ENCODE measurements around the gene CDADC1.
A peak's percentile ranks its signal among the peaks of the same experiment; 100 is the strongest.

CDADC1 gene

GRCh38 chr13:49220036-49220855 lies 27.5 kb upstream of the CDADC1 start, which contains the start of gene MLNR:
MLNR (plus strand) TSS chr13:49220338; CDS start chr13:49220338, 0 bp downstream.
- Mint-ChIP-seq H3K36me3 (peaks cover 6% of the 10 kb centered on the region), H3K27ac (peak within 1 kb of the TSS; percentile 19), H3K4me1 (peaks cover 28% of the 10 kb centered on the region), H3K9me3 (peaks cover 7% of the 10 kb centered on the region), H3K27me3 (peaks cover 81% of the 10 kb centered on the region), H3K4me3 (peak within 1 kb of the TSS; percentile 63)
- peak; percentile 64 for DNase-seq
- CTCF ChIA-PET: interaction anchor here (1.0 kb wide), 1 partner anchor 28 kb away, joined by 3 read pairs; the partner anchor contains the start of gene CDADC1

- Mint-ChIP-seq H3K27me3 (peaks cover 81% of the 10 kb centered on the region), H3K4me1 (peaks cover 23% of the 10 kb centered on the region), H3K9me3 (peaks cover 5% of the 10 kb centered on the region), H3K4me3 (peak overlapping the region; percentile 61), H3K36me3 (peaks cover 6% of the 10 kb centered on the region), H3K27ac (no peak overlapping the region)
- no peak for DNase-seq
- CTCF ChIA-PET: no interaction called here
Measured at GRCh38 chr13:49220856-49221589, 26.7 kb upstream of the CDADC1 start.

GRCh38 chr13:49221590-49221965 lies 26.1 kb upstream of the CDADC1 start:
- no peak overlapping the region for H3K27ac Mint-ChIP-seq
- DNase-seq: no peak
- H3K36me3 Mint-ChIP-seq: peaks cover 2% of the 10 kb centered on the region
- peaks cover 18% of the 10 kb centered on the region for H3K4me1 Mint-ChIP-seq
- H3K4me3 Mint-ChIP-seq: peak overlapping the region; percentile 12
- peaks cover 85% of the 10 kb centered on the region for H3K27me3 Mint-ChIP-seq
- H3K9me3 Mint-ChIP-seq: no peaks in the 10 kb centered on the region
- CTCF ChIA-PET: no interaction called here

- no peak overlapping the region for H3K4me3 Mint-ChIP-seq
- no peaks in the 10 kb centered on the region for H3K9me3 Mint-ChIP-seq
- CTCF ChIA-PET: interaction anchor here (1.2 kb wide), 1 partner anchor 11 kb away, joined by 3 read pairs; no protein-coding TSS in a partner anchor
- no peak for DNase-seq
- H3K4me1 Mint-ChIP-seq: peaks cover 9% of the 10 kb centered on the region
- peaks cover 54% of the 10 kb centered on the region for H3K27me3 Mint-ChIP-seq
- no peak overlapping the region for H3K27ac Mint-ChIP-seq
- H3K36me3 Mint-ChIP-seq: peaks cover 2% of the 10 kb centered on the region
Measured at GRCh38 chr13:49225223-49226042, 22.3 kb upstream of the CDADC1 start.

GRCh38 chr13:49226613-49227012 lies 21.1 kb upstream of the CDADC1 start:
- Mint-ChIP-seq H3K9me3 (no peaks in the 10 kb centered on the region), H3K27ac (no peak overlapping the region), H3K27me3 (peaks cover 42% of the 10 kb centered on the region), H3K4me1 (peaks cover 3% of the 10 kb centered on the region), H3K4me3 (no peak overlapping the region), H3K36me3 (no peaks in the 10 kb centered on the region)
- no peak for DNase-seq
- CTCF ChIA-PET: interaction anchor here (0.6 kb wide), 1 partner anchor 270 kb away, joined by 3 read pairs; no protein-coding TSS in a partner anchor

GRCh38 chr13:49234741-49235140 lies 13.0 kb upstream of the CDADC1 start:
- no peak overlapping the region for H3K27ac Mint-ChIP-seq
- H3K27me3 Mint-ChIP-seq: peaks cover 21% of the 10 kb centered on the region
- H3K4me1 Mint-ChIP-seq: no peaks in the 10 kb centered on the region
- CTCF ChIA-PET: no interaction called here
- no peaks in the 10 kb centered on the region for H3K9me3 Mint-ChIP-seq
- H3K4me3 Mint-ChIP-seq: no peak overlapping the region
- no peak for DNase-seq
- H3K36me3 Mint-ChIP-seq: no peaks in the 10 kb centered on the region

GRCh38 chr13:49235856-49236431 lies 11.8 kb upstream of the CDADC1 start:
- Mint-ChIP-seq H3K27me3 (peaks cover 21% of the 10 kb centered on the region), H3K27ac (no peak overlapping the region), H3K4me3 (no peak overlapping the region), H3K9me3 (no peaks in the 10 kb centered on the region), H3K4me1 (no peaks in the 10 kb centered on the region), H3K36me3 (no peaks in the 10 kb centered on the region)
- CTCF ChIA-PET: interaction anchor here (1.5 to 9.9 kb wide), 2 partner anchors 10 to 46 kb away, joined by 3 to 97 read pairs; no protein-coding TSS in a partner anchor
- no peak for DNase-seq

- Mint-ChIP-seq H3K9me3 (no peaks in the 10 kb centered on the region), H3K27ac (no peak overlapping the region), H3K4me1 (no peaks in the 10 kb centered on the region), H3K36me3 (no peaks in the 10 kb centered on the region), H3K4me3 (no peak overlapping the region), H3K27me3 (peaks cover 36% of the 10 kb centered on the region)
- CTCF ChIA-PET: interaction anchor here (2.3 to 9.9 kb wide), 2 partner anchors 10 to 43 kb away, joined by 7 to 97 read pairs; partner anchors contain the start of gene CDADC1
- no peak for DNase-seq
Measured at GRCh38 chr13:49238621-49239020, 9.1 kb upstream of the CDADC1 start.

- H3K4me1 Mint-ChIP-seq: no peaks in the 10 kb centered on the region
- CTCF ChIA-PET: interaction anchor here (0.8 to 9.9 kb wide), 12 partner anchors 8 to 368 kb away, joined by 3 to 97 read pairs (median 3); partner anchors contain the start of gene CDADC1
- no peak overlapping the region for H3K4me3 Mint-ChIP-seq
- peak; percentile 63 for DNase-seq
- H3K9me3 Mint-ChIP-seq: no peaks in the 10 kb centered on the region
- H3K27ac Mint-ChIP-seq: no peak overlapping the region
- peaks cover 43% of the 10 kb centered on the region for H3K27me3 Mint-ChIP-seq
- H3K36me3 Mint-ChIP-seq: no peaks in the 10 kb centered on the region
Measured at GRCh38 chr13:49240017-49240416, 7.7 kb upstream of the CDADC1 start.

- Mint-ChIP-seq H3K27ac (no peak overlapping the region), H3K4me3 (no peak overlapping the region), H3K9me3 (no peaks in the 10 kb centered on the region), H3K4me1 (no peaks in the 10 kb centered on the region), H3K36me3 (no peaks in the 10 kb centered on the region), H3K27me3 (peaks cover 39% of the 10 kb centered on the region)
- CTCF ChIA-PET: interaction anchor here (0.7 to 9.9 kb wide), 4 partner anchors 10 to 364 kb away, joined by 3 to 97 read pairs (median 4); no protein-coding TSS in a partner anchor
- no peak for DNase-seq
Measured at GRCh38 chr13:49241296-49241695, 6.4 kb upstream of the CDADC1 start.

GRCh38 chr13:49245101-49245500 lies 2.6 kb upstream of the CDADC1 start:
- CTCF ChIA-PET: interaction anchor here (0.6 to 9.9 kb wide), 5 partner anchors 36 to 359 kb away, joined by 3 to 97 read pairs (median 3); no protein-coding TSS in a partner anchor
- H3K27ac Mint-ChIP-seq: no peak overlapping the region
- H3K9me3 Mint-ChIP-seq: no peaks in the 10 kb centered on the region
- DNase-seq: no peak
- no peak overlapping the region for H3K4me3 Mint-ChIP-seq
- H3K36me3 Mint-ChIP-seq: peaks cover 2% of the 10 kb centered on the region
- peaks cover 38% of the 10 kb centered on the region for H3K27me3 Mint-ChIP-seq
- H3K4me1 Mint-ChIP-seq: peaks cover 28% of the 10 kb centered on the region

GRCh38 chr13:49246850-49247642 lies 679 bp upstream of the CDADC1 start:
- CTCF ChIA-PET: interaction anchor here (1.2 to 2.8 kb wide), 4 partner anchors 10 to 34 kb away, joined by 3 to 24 read pairs (median 10); partner anchors contain the start of gene MLNR
- H3K36me3 Mint-ChIP-seq: peaks cover 6% of the 10 kb centered on the region

More at GRCh38 chr13:49246850-49247642, 679 bp upstream of the CDADC1 start:
- Mint-ChIP-seq H3K9me3 (no peaks in the 10 kb centered on the region), H3K4me3 (peak overlapping the region; percentile 91), H3K4me1 (peaks cover 41% of the 10 kb centered on the region), H3K27ac (peak overlapping the region; percentile 92), H3K27me3 (peaks cover 31% of the 10 kb centered on the region)
- no peak for DNase-seq
